GM21825 (cell line): ENCODE data around the gene VAV2.

Source experiments
- ATAC-seq: cut with Tn5 transposase; IDR thresholded peaks from one replicate; pipeline ENCODE4 v1.9.1; 2021; ENCODE audit warnings: mild to moderate bottlenecking, moderate library complexity; ENCODE audit not compliant: unreplicated experiment

Gene VAV2

DNA sequence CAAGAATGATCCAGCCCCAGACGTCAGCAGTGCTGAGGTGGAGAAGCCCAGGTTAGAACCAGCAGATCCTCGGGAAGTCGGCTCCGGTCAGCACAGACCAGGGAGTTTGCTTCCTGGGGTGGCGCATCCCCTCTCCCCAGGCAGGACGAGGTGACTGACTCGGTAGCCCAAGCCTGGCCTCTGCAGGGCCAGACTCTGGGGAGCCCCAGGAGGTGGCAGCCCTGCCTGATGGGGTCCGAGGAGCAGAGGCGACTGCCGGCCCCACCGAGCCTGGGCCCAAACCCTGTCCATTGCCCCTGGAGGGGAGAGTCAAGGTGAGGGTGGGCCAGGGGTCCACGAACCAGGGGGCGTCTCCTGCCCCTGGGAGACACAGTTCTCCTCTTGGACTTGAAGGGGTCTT, 201.1 kb downstream of the VAV2 start:
- ATAC-seq: no peak

DNA sequence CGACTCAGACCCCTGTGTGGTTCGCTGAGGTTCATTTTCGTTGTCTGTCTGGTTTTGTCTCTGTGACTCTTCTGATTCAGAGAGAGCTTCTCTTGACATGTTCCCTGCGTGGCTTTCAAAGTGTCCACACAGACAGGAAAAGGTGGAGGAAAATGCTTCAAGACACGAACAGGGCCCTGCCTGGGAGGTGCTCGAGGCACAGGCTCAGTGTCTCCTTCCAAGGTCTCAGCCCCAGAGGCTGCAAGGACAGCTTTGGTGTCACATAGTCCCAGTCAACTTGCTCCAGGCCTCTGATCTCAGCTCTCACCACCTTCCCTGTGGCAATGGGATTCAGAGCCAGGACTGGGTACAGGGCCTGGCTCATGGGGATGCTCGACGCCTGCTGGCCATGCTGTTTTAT, 202.3 kb downstream of the VAV2 start:
- ATAC-seq: no peak

DNA sequence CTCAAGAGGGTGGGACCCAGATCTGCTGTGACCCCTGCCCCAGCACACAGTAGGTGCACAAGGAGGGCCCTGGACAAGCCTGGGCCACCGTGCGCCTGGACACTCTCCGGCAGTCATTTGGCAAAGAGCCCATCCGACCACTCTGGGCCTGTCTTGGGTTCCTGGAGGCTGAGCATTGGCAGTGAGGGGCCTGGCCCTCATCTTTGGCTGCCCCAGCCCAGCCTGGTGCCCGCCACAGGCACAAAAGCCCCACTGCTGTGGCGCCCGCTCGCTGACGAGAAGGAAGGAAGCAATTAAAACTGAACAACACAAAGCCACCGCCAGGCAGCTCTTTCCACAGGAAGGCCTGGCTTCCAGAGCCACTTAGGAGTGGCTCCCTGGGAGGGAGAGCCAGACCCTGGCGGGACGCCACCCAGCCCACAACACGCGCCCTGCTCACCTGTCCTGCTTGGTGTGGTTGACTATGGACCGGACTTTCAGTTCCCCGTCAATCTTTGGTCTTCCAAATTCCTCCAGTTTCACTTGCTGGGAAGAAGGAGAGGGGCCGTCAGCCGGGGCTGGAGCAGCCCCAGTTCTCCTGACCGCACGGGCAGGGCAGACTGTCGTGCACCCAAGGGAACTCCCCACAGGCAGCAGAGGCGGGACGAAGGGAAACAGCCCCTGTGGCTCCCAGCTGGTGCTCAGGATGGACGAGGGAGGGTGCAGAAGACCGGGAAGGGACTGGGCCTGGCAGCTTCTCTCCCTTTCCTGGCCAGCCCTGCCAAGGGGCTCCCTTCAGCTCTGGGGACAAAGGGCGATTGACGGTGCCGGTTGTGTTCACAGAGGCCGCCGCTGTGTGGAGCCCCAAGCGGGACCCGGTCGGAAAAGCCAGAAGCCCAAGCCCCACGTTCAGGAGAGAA, 203.1 kb downstream of the VAV2 start:
- ATAC-seq: no peak

GRCh38 chr9:133788045-133788818, 203.9 kb downstream of the VAV2 start:
- no peak for ATAC-seq

GRCh38 chr9:133787754-133788025, 204.4 kb downstream of the VAV2 start:
- no peak for ATAC-seq

GRCh38 chr9:133786907-133787753, 205.0 kb downstream of the VAV2 start:
- no peak for ATAC-seq

- peak; percentile 37 for ATAC-seq
Measured at GRCh38 chr9:133786371-133786753, 205.8 kb downstream of the VAV2 start.

- no peak for ATAC-seq
Measured at GRCh38 chr9:133785753-133786370, 206.3 kb downstream of the VAV2 start.

DNA sequence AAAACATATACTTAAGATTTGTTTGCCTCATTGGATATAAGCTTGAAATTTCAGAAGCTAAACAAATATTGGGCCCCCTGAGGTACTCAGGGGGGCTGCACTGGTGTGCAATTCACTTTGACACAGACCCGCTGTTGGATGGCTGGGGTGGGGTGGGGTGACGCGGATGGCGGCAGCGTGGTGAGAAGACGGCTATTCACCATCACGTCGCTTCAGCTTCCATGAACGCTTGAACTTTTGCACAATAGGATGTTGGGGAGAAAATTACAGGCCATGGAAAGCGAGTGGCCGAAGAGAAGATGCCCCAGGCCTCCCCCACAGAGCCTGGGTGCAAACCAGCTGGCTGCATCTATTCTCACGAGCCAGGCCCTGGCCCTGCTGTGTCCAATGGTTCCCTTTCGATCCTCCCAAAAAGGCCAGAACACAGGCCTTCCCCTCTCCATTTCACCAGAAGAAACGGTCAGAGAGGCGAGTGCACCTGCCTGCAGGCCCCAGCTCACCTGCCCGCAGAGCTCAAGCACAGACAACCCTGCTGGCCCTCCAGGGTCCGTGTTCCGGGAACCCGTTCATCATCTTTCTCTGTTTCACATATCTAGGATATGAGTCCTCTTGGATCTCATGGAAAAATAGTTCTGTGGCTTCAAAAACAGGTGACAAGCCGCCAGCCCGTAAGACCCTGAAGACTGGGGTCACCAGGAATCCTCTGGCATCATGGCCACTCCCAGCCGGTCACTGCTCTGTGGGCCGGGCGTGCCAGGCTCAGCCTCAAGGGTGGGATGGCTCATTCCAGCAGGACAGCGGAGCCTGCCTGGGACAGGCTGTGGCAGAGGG, 207.2 kb downstream of the VAV2 start:
- no peak for ATAC-seq

- ATAC-seq: no peak
Measured at GRCh38 chr9:133783331-133783731, 208.8 kb downstream of the VAV2 start.

- ATAC-seq: no peak
Measured at GRCh38 chr9:133782157-133783130, 209.7 kb downstream of the VAV2 start.

- no peak for ATAC-seq
Measured at GRCh38 chr9:133781828-133782135, 210.3 kb downstream of the VAV2 start.

DNA sequence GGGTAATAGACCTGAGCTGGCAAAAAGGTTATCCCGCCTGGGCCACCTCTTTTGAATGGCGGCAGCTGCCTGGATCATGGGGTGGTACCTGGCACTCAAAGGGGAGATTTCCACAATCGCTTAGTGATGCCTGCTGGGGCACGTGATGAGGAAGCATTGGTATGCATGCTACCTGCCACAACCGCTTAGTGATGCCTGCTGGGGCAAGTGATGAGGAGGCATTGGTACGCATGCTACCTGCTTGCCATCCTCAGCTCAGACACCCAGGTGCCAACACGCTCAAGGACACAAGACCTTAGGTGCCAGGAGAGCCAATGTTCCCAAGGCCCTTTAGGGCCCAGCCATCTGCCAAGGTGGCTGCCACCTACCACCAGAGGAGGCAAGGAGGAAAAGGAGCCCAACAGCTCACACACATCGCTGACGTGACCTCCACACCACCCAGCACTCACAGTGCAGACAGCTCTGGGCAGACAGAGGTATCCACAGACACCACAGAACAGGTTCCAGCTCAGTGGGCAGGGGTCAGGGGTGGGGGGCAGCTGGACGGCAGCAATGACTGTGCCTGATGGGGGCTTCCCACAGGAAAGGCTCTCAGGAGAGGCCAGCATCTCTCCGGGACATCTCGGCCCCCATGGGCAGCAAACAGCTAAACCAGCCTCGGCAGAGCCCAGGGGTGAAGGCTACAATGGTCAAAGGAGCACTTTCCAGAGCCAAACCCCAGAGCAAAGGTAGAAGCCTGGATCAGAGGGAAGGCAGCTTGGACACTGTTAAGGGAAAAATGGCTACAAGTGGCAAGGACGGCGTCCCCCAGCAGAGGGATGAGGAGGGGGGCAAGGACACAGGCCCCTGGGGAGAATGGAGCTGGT, 210.9 kb downstream of the VAV2 start:
- ATAC-seq: no peak

DNA sequence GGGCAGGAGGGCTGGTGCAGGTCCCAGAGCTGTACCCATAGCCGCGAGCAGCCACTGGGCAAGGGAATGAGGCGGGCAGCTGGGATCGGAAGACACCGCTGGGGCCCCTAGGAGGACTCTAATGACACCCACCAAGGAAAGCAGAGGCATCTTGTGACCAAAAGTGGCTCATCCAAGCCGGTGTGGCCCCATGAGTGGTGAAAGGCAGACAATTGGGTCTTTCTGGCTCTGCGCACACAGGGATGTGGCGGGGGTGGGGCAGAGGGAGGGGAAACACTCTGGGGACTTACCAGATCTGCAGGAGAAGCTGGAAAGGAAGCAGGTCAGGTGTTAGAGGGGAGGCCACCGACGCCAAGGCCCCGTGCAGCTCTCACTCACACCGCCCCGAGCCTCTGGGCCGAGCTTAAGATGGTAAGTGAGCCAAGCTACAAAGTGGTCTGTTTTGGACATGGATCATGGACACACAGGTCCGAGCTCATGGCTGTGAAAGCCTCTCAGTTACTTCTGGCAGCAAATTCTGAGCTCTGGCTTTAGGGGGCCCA, 211.6 kb downstream of the VAV2 start:
- no peak for ATAC-seq

DNA sequence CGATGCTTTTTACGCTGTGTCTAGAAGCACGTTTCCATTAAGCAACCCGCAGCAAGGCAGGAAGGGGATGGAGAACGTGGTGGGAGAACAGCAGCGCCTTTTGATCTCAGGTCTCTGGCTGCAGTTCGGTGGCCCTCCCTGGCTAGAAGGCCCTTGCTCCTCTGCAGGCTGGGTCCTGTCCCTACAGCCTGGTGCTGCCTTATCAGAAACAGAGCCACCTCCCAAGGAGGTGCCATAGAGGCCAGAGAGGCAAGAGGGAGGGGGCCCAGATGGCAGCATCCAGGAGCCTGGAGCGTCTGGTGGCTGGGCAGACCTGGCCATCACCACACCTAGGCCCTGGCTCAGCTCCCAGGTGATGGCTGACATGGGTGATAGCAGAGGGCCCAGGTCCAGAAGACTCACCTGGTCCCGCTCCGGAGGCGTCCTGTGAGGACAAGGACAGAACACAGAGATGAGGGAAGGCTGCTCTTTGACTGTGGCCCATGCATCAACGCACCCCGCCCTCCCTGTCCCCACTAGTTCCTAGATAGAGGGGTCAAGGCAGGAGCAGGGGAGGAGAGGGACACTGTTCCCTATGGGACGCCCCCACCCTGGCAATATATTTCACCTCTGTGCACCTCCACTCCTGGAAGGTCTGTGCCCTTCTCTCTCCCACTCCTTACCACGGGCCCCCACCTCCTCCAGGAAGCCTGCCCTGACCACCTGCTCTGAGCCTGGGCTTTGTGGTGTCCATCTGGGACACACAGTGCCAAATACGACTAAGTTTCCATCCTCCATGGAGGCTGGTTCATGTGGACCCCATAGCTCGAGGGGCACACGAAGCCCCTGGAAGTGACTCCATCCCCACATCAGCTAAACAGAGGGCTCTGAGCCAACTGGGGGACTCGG, 212.4 kb downstream of the VAV2 start:
- ATAC-seq: no peak

DNA sequence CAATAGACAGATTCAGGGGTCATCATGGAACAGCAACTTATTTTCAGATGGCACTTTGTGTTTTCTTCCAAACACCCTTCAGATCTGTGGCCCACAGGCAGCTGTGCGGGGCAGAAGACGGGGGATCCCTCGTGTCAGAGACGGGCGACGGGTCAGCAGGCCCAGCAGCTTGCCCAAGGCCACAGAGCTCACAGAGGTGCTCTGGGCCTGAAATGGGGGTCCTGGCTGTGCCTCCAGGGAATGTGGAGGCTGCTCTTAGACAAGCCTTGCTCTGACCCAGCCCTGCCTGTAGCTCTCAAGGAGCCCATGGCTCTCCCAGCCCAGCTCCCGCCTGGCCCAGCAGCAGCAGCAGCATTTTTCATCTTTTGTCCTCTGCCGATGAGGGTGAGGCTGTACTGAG, 213.0 kb downstream of the VAV2 start:
- no peak for ATAC-seq
